Measurements from ENCODE around the gene MVB12B.

MVB12B gene

GRCh38 chr9:126482361-126483044, 155.9 kb downstream of the MVB12B start:
- no peak for TF ChIP-seq CTCF (IDR thresholded peaks at IDR 0.05; ENCODE audit: control insufficient read depth, extremely low read depth, insufficient read depth)
- DNase-seq (ENCODE audit: low read depth) = no peak
- no peak overlapping the region for H3K4me3 ChIP-seq (ENCODE audit: low read depth, low read length)

GRCh38 chr9:126483468-126484073, 156.9 kb downstream of the MVB12B start:
- DNase-seq (ENCODE audit: low read depth) = no peak
- no peak overlapping the region for H3K4me3 ChIP-seq (ENCODE audit: low read depth, low read length)
- no peak for TF ChIP-seq CTCF (IDR thresholded peaks at IDR 0.05; ENCODE audit: control insufficient read depth, extremely low read depth, insufficient read depth)

- TF ChIP-seq CTCF (IDR thresholded peaks at IDR 0.05; ENCODE audit: control insufficient read depth, extremely low read depth, insufficient read depth) = no peak
- DNase-seq (ENCODE audit: low read depth) = no peak
- no peak overlapping the region for H3K4me3 ChIP-seq (ENCODE audit: low read depth, low read length)
These were observed 159.0 kb downstream of the MVB12B start for GRCh38 chr9:126485662-126486061.

GRCh38 chr9:126486276-126486675, 159.6 kb downstream of the MVB12B start:
- TF ChIP-seq CTCF (IDR thresholded peaks at IDR 0.05; ENCODE audit: control insufficient read depth, extremely low read depth, insufficient read depth) = no peak
- DNase-seq (ENCODE audit: low read depth) = no peak
- no peak overlapping the region for H3K4me3 ChIP-seq (ENCODE audit: low read depth, low read length)

GRCh38 chr9:126487856-126488255, 161.2 kb downstream of the MVB12B start:
- H3K4me3 ChIP-seq (ENCODE audit: low read depth, low read length) = no peak overlapping the region
- DNase-seq (ENCODE audit: low read depth) = no peak
- no peak for TF ChIP-seq CTCF (IDR thresholded peaks at IDR 0.05; ENCODE audit: control insufficient read depth, extremely low read depth, insufficient read depth)

- no peak overlapping the region for H3K4me3 ChIP-seq (ENCODE audit: low read depth, low read length)
- no peak for TF ChIP-seq CTCF (IDR thresholded peaks at IDR 0.05; ENCODE audit: control insufficient read depth, extremely low read depth, insufficient read depth)
- no peak for DNase-seq (ENCODE audit: low read depth)
These were observed 161.7 kb downstream of the MVB12B start for GRCh38 chr9:126488310-126488709.

Measured in LNCaP clone FGC (cell line).